ENCODE results near the gene ACAT1. TPM values are rescaled to one million over a fixed set of nuclear protein-coding genes. Genes with fewer than 3 reads are reported as not detected.
"Not testable (repeated sequence)": the region's sequence is repeated elsewhere in the genome, so short reads cannot be mapped to it uniquely, and the experiment has no call there.

ACAT1 gene
- total RNA-seq, 1 donor from 2014 or later, result 52.8 TPM

- H3K4me3 Mint-ChIP-seq; H3K27me3 Mint-ChIP-seq (ENCODE audit: insufficient read depth): not testable (repeated sequence)
- peaks cover 37% of the 10 kb centered on the region for H3K36me3 Mint-ChIP-seq (ENCODE audit: low read depth)
These were observed 41.5 kb downstream of the ACAT1 start for GRCh38 chr11:108162878-108163277.

GRCh38 chr11:108167624-108168023, 46.3 kb downstream of the ACAT1 start:
- intact Hi-C loops (cut with micrococcal nuclease), result no loop called here
- no peak overlapping the region for H3K27ac Mint-ChIP-seq
- peaks cover 29% of the 10 kb centered on the region for H3K4me1 Mint-ChIP-seq (ENCODE audit: low read depth)

More at GRCh38 chr11:108162878-108163277, 41.5 kb downstream of the ACAT1 start:
- DNase-seq (ENCODE audit: low spot score); H3K9me3 Mint-ChIP-seq; intact Hi-C loops (cut with micrococcal nuclease); H3K27ac Mint-ChIP-seq: not testable (repeated sequence)
- H3K4me1 Mint-ChIP-seq (ENCODE audit: low read depth), result peaks cover 16% of the 10 kb centered on the region

GRCh38 chr11:108170184-108170583, 48.8 kb downstream of the ACAT1 start:
- H3K36me3 Mint-ChIP-seq (ENCODE audit: low read depth), result peaks cover 50% of the 10 kb centered on the region

More at GRCh38 chr11:108167624-108168023, 46.3 kb downstream of the ACAT1 start:
- Mint-ChIP-seq H3K27me3 (ENCODE audit: insufficient read depth) (no peaks in the 10 kb centered on the region), H3K36me3 (ENCODE audit: low read depth) (peaks cover 42% of the 10 kb centered on the region), H3K9me3 (no peaks in the 10 kb centered on the region), H3K4me3 (no peak overlapping the region)
- DNase-seq (ENCODE audit: low spot score), result no peak

GRCh38 chr11:108177570-108177969, 56.2 kb downstream of the ACAT1 start:
- Mint-ChIP-seq H3K4me1 (ENCODE audit: low read depth) (no peaks in the 10 kb centered on the region), H3K9me3 (no peaks in the 10 kb centered on the region), H3K27ac (no peak overlapping the region), H3K27me3 (ENCODE audit: insufficient read depth) (no peaks in the 10 kb centered on the region), H3K36me3 (ENCODE audit: low read depth) (peaks cover 43% of the 10 kb centered on the region), H3K4me3 (no peak overlapping the region)
- no peak for DNase-seq (ENCODE audit: low spot score)
- intact Hi-C loops (cut with micrococcal nuclease), result no loop called here

More at GRCh38 chr11:108170184-108170583, 48.8 kb downstream of the ACAT1 start:
- no peaks in the 10 kb centered on the region for H3K27me3 Mint-ChIP-seq (ENCODE audit: insufficient read depth)
- no peak for DNase-seq (ENCODE audit: low spot score)
- peak overlapping the region; percentile 26 for H3K27ac Mint-ChIP-seq
- no peak overlapping the region for H3K4me3 Mint-ChIP-seq
- peaks cover 29% of the 10 kb centered on the region for H3K4me1 Mint-ChIP-seq (ENCODE audit: low read depth)
- no peaks in the 10 kb centered on the region for H3K9me3 Mint-ChIP-seq
- intact Hi-C loops (cut with micrococcal nuclease), result no loop called here

- Mint-ChIP-seq H3K4me3 (no peak overlapping the region), H3K36me3 (ENCODE audit: low read depth) (peaks cover 41% of the 10 kb centered on the region), H3K27me3 (ENCODE audit: insufficient read depth) (no peaks in the 10 kb centered on the region), H3K9me3 (no peaks in the 10 kb centered on the region), H3K27ac (no peak overlapping the region), H3K4me1 (ENCODE audit: low read depth) (peaks cover 26% of the 10 kb centered on the region)
- no peak for DNase-seq (ENCODE audit: low spot score)
- intact Hi-C loops (cut with micrococcal nuclease), result loop anchor here (5.0 kb wide), 1 partner anchor 36 kb away; no protein-coding TSS in a partner anchor
These were observed 72.4 kb downstream of the ACAT1 start for GRCh38 chr11:108193725-108194124.

GRCh38 chr11:108196901-108197300, 75.5 kb downstream of the ACAT1 start:
- peaks cover 37% of the 10 kb centered on the region for H3K36me3 Mint-ChIP-seq (ENCODE audit: low read depth)

More at GRCh38 chr11:108196901-108197300, 75.5 kb downstream of the ACAT1 start:
- H3K9me3 Mint-ChIP-seq, result no peaks in the 10 kb centered on the region
- intact Hi-C loops (cut with micrococcal nuclease), result loop anchor here (1.0 kb wide), 1 partner anchor 44 kb away; no protein-coding TSS in a partner anchor
- no peak overlapping the region for H3K4me3 Mint-ChIP-seq
- H3K27ac Mint-ChIP-seq, result no peak overlapping the region
- no peaks in the 10 kb centered on the region for H3K27me3 Mint-ChIP-seq (ENCODE audit: insufficient read depth)
- no peak for DNase-seq (ENCODE audit: low spot score)
- H3K4me1 Mint-ChIP-seq (ENCODE audit: low read depth), result peaks cover 48% of the 10 kb centered on the region

Other genes starting within 250 kb of the ACAT1 start
- gene RAB39A, start 193.1 kb upstream of the ACAT1 start, total RNA-seq, result not detected in 2 replicates
- 37.0 and 41.3 TPM in 2 replicates for gene CUL5, start 112.7 kb upstream of the ACAT1 start, total RNA-seq
- 28.2 and 34.3 TPM in 2 replicates for gene NPAT, start 101.1 kb downstream of the ACAT1 start, total RNA-seq
- 37.3 and 39.7 TPM in 2 replicates for gene ATM, start 101.5 kb downstream of the ACAT1 start, total RNA-seq

Data from activated T-helper 1 cell treated with anti-CD3 and anti-CD28 coated beads, Interleukin-12 subunit alpha, Interleukin-12 subunit beta, Interleukin-2, Interleukin-4 antibody, amounts not matched to agents 30 ng/mL and 10 ng/mL and 1 ng/mL, durations not matched to agents 14 hours and 24 hours and 36 hours (primary cell).